Fibroblast of upper back skin (primary cell): Measurements from ENCODE around the gene HNRNPA3.
"Not testable (repeated sequence)": the region's sequence is repeated elsewhere in the genome, so short reads cannot be mapped to it uniquely, and the experiment has no call there.

ENCODE experiments used
- DNase-seq: peaks from one replicate; pipeline ENCODE4 v3.0.0-alpha.2; 2013

Gene HNRNPA3

GRCh38 chr2:177256695-177257094, 44.1 kb downstream of the HNRNPA3 start:
- DNase-seq, result no peak

GRCh38 chr2:177257471-177257870, 44.9 kb downstream of the HNRNPA3 start:
- no peak for DNase-seq

GRCh38 chr2:177258059-177258458, 45.5 kb downstream of the HNRNPA3 start:
- DNase-seq, result no peak

- no peak for DNase-seq
Observed at GRCh38 chr2:177260379-177260778, 47.8 kb downstream of the HNRNPA3 start.

- DNase-seq, result no peak
Observed at GRCh38 chr2:177261116-177262060, 48.8 kb downstream of the HNRNPA3 start.

- DNase-seq, result no peak
Observed at GRCh38 chr2:177262092-177262491, 49.5 kb downstream of the HNRNPA3 start.

GRCh38 chr2:177262958-177263450, 50.4 kb downstream of the HNRNPA3 start:
- no peak for DNase-seq

- peak; percentile 97 for DNase-seq
Observed at GRCh38 chr2:177263451-177264208, 51.0 kb downstream of the HNRNPA3 start.

GRCh38 chr2:177264209-177264692, 51.7 kb downstream of the HNRNPA3 start:
- DNase-seq, result peak; percentile 24

- peak; percentile 92 for DNase-seq
Observed at GRCh38 chr2:177264693-177265587, 52.3 kb downstream of the HNRNPA3 start, which contains the start of gene NFE2L2. NFE2L2 (minus strand) TSS chr2:177264727; CDS start chr2:177264576, 151 bp downstream.

- DNase-seq, result peak; percentile 65
Observed at GRCh38 chr2:177265824-177266817, 53.5 kb downstream of the HNRNPA3 start.

- not testable (repeated sequence) for DNase-seq
Observed at GRCh38 chr2:177266955-177267354, 54.4 kb downstream of the HNRNPA3 start.

GRCh38 chr2:177268187-177268871, 55.7 kb downstream of the HNRNPA3 start:
- DNase-seq, result no peak

- DNase-seq, result no peak
Observed at GRCh38 chr2:177268901-177269300, 56.3 kb downstream of the HNRNPA3 start.

- DNase-seq, result no peak
Observed at GRCh38 chr2:177270531-177270930, 57.9 kb downstream of the HNRNPA3 start.

GRCh38 chr2:177271981-177272666, 59.5 kb downstream of the HNRNPA3 start:
- no peak for DNase-seq

GRCh38 chr2:177272765-177273164, 60.2 kb downstream of the HNRNPA3 start:
- DNase-seq, result no peak

GRCh38 chr2:177273408-177273807, 60.8 kb downstream of the HNRNPA3 start:
- DNase-seq, result no peak
